ENCODE measurements around the gene KCNK18. TPM values are rescaled to one million over a fixed set of nuclear protein-coding genes. Genes with fewer than 3 reads are reported as not detected.

Gene KCNK18
- total RNA-seq, 1 donor from 2014 or later: not detected

- H3K36me3 Mint-ChIP-seq: no peaks in the 10 kb centered on the region
- no peak overlapping the region for H3K27ac ChIP-seq
- peaks cover 28% of the 10 kb centered on the region for H3K4me1 Mint-ChIP-seq
- H3K36me3 ChIP-seq: no peaks in the 10 kb centered on the region
- H3K4me1 ChIP-seq: peaks cover 42% of the 10 kb centered on the region
- H3K9me3 Mint-ChIP-seq: no peaks in the 10 kb centered on the region
- peak overlapping the region; percentile 60 for H3K4me3 ChIP-seq
- H3K4me2 ChIP-seq: peak overlapping the region; percentile 86
- H3K27me3 Mint-ChIP-seq (ENCODE audit: insufficient read depth, low read depth): peaks cover 85% of the 10 kb centered on the region
- peaks cover 48% of the 10 kb centered on the region for H3F3A ChIP-seq (ENCODE audit: low read depth)
- no peak overlapping the region for H3K9ac ChIP-seq
- TF ChIP-seq EZH2 (IDR thresholded peaks at IDR 0.05) (peak; percentile 16), EZH2phosphoT487 (IDR thresholded peaks at IDR 0.05) (no peak)
- H3K4me3 Mint-ChIP-seq: peak overlapping the region; percentile 66
- DNase-seq (ENCODE audit: low spot score): no peak
- no peak overlapping the region for H2AFZ ChIP-seq (replicated peaks)
- peaks cover 47% of the 10 kb centered on the region for H4K20me1 ChIP-seq (ENCODE audit: low read depth)
- no peak overlapping the region for H3K27ac Mint-ChIP-seq
- no peaks in the 10 kb centered on the region for H3K79me2 ChIP-seq (ENCODE audit: low read depth)
- H3K27me3 ChIP-seq: peaks cover 100% of the 10 kb centered on the region
- no peaks in the 10 kb centered on the region for H3K9me3 ChIP-seq (ENCODE audit: low read depth)
Measured at GRCh38 chr10:117163954-117164548, 33.2 kb upstream of the KCNK18 start.

DNA sequence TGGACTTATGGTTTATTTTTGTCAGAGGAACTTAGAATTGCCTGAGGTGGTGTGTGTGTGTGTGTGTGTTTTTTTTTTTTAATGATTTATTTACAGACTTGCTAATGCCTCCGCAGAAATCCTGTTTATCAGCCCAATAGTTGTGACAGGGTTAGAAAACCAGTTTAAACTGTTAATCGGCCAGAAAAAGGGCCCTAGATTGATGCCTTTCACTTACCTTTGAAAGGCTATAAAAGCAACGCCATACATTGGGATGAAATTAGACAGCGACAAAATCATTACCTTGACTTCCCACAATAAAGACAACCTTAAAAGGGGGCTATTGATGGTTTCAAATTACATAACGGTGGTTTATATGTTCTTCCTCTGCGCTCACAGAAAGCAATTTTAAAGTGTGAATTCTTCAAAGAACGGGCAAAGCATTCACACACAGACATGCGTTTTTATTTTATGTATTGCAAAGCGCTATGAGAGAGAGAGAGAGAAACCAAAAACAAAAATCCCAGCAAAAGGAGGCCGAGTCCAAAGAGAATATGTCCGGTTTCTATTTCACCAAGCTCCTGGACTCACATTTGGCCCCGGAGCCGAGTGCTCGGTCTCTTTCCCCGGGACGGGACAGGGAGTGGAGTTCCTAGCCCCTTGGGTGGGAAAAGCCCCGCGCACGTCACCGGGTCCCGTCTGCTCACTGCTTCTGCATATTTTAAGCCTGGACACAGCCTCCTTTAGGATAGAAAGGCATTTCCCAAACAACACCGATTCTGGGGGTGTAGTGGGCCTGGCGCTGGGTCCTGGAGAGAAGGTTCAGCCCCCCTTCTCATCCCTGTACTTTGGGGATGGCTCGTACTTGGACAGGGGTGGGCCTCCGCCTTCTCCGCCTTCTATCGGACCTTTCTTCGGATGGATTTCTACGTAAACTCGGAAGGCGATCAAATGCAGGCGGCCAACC, 32.4 kb upstream of the KCNK18 start:
- Histone ChIP-seq H3F3A (ENCODE audit: low read depth) (peaks cover 48% of the 10 kb centered on the region), H4K20me1 (ENCODE audit: low read depth) (peaks cover 52% of the 10 kb centered on the region), H3K4me3 (peak overlapping the region; percentile 9), H3K79me2 (ENCODE audit: low read depth) (no peaks in the 10 kb centered on the region), H3K27ac (no peak overlapping the region), H3K4me1 (peaks cover 37% of the 10 kb centered on the region), H3K9ac (no peak overlapping the region), H3K36me3 (no peaks in the 10 kb centered on the region), H2AFZ (replicated peaks) (no peak overlapping the region), H3K9me3 (ENCODE audit: low read depth) (no peaks in the 10 kb centered on the region), H3K4me2 (peak overlapping the region; percentile 60), H3K27me3 (peaks cover 100% of the 10 kb centered on the region)
- no peak overlapping the region for H3K27ac Mint-ChIP-seq
- TF ChIP-seq EZH2phosphoT487 (IDR thresholded peaks at IDR 0.05) (no peak), EZH2 (IDR thresholded peaks at IDR 0.05) (no peak)
- TF ChIP-seq, protein P1, sequence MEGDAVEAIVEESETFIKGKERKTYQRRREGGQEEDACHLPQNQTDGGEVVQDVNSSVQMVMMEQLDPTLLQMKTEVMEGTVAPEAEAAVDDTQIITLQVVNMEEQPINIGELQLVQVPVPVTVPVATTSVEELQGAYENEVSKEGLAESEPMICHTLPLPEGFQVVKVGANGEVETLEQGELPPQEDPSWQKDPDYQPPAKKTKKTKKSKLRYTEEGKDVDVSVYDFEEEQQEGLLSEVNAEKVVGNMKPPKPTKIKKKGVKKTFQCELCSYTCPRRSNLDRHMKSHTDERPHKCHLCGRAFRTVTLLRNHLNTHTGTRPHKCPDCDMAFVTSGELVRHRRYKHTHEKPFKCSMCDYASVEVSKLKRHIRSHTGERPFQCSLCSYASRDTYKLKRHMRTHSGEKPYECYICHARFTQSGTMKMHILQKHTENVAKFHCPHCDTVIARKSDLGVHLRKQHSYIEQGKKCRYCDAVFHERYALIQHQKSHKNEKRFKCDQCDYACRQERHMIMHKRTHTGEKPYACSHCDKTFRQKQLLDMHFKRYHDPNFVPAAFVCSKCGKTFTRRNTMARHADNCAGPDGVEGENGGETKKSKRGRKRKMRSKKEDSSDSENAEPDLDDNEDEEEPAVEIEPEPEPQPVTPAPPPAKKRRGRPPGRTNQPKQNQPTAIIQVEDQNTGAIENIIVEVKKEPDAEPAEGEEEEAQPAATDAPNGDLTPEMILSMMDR (IDR thresholded peaks at IDR 0.05): no peak
- DNase-seq (ENCODE audit: low spot score): peak; percentile 41
- H3K36me3 Mint-ChIP-seq: no peaks in the 10 kb centered on the region
- H3K4me3 Mint-ChIP-seq: peak overlapping the region; percentile 64
- H3K9me3 Mint-ChIP-seq: no peaks in the 10 kb centered on the region
- peaks cover 85% of the 10 kb centered on the region for H3K27me3 Mint-ChIP-seq (ENCODE audit: insufficient read depth, low read depth)
- H3K4me1 Mint-ChIP-seq: peaks cover 22% of the 10 kb centered on the region

DNA sequence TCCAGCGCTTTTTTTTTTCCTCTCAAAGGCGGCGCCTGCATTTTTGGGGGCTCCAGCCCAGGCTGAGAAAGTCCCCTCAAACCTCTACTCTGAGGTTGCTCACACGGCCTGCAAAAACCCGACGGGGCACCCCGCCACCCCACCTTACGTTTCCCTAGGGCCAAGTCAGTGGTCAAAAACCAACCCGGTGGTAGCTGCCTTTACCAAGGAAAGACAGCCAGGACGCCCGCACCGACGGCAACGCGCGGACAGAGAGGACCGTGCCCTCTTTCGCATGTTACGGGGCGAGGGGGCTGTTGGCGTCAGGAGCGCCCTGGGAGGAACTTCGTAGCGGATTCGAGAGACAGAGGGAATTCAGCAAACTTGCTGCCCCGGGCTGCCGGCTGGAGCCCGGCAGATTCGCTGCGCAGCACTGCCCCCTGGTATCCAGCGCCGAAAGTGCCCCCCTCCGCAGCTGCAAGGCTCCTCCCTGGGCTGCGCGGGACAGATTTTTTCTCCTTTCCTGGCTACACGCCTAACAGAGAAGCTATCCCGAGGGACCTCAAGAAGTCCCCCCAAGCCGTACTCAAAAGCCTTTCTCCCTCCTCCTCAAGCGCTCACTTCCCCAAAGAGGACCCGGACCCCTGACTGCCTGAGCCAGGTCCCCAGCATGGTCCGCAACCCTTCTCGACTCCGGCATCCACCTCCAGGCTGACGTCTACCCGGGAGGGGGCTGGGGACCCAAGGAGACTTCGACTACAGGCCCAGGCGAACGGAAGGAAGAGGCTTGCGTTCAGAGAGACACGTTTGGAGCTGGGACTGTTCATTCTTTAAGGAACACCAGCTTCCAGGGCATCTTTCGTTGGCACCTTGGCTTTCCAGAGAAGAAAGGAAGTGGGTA, 31.5 kb upstream of the KCNK18 start:
- Mint-ChIP-seq H3K4me1 (peaks cover 22% of the 10 kb centered on the region), H3K27ac (no peak overlapping the region), H3K27me3 (ENCODE audit: insufficient read depth, low read depth) (peaks cover 83% of the 10 kb centered on the region), H3K4me3 (peak overlapping the region; percentile 74), H3K9me3 (no peaks in the 10 kb centered on the region), H3K36me3 (no peaks in the 10 kb centered on the region)
- peak overlapping the region; percentile 28 for H3K4me3 ChIP-seq
- H3K9me3 ChIP-seq (ENCODE audit: low read depth): no peaks in the 10 kb centered on the region
- no peak overlapping the region for H3K27ac ChIP-seq
- peaks cover 31% of the 10 kb centered on the region for H3K4me1 ChIP-seq
- H3K27me3 ChIP-seq: peaks cover 100% of the 10 kb centered on the region
- peak; percentile 92 for DNase-seq (ENCODE audit: low spot score)
- no peaks in the 10 kb centered on the region for H3K36me3 ChIP-seq
- H2AFZ ChIP-seq (replicated peaks): no peak overlapping the region
- no peaks in the 10 kb centered on the region for H3K79me2 ChIP-seq (ENCODE audit: low read depth)
- H3K9ac ChIP-seq: no peak overlapping the region
- peaks cover 46% of the 10 kb centered on the region for H3F3A ChIP-seq (ENCODE audit: low read depth)
- TF ChIP-seq EZH2 (IDR thresholded peaks at IDR 0.05): peak; percentile 96
- peak; percentile 88 for TF ChIP-seq EZH2phosphoT487 (IDR thresholded peaks at IDR 0.05)
- TF ChIP-seq, protein P1 (IDR thresholded peaks at IDR 0.05): peak; percentile 76
- peak overlapping the region; percentile 60 for H3K4me2 ChIP-seq
- peaks cover 52% of the 10 kb centered on the region for H4K20me1 ChIP-seq (ENCODE audit: low read depth)

Measured in neural progenitor cell (in vitro differentiated cells).